Measurements from ENCODE around the gene VGLL4. TPM values are rescaled to one million over a fixed set of nuclear protein-coding genes. Genes with fewer than 3 reads are reported as not detected.

VGLL4 gene
- total and polyA plus RNA-seq, 2 of the 4 experiments (the other 2 are of a cell fraction): 26.2 to 35.4 TPM

DNA sequence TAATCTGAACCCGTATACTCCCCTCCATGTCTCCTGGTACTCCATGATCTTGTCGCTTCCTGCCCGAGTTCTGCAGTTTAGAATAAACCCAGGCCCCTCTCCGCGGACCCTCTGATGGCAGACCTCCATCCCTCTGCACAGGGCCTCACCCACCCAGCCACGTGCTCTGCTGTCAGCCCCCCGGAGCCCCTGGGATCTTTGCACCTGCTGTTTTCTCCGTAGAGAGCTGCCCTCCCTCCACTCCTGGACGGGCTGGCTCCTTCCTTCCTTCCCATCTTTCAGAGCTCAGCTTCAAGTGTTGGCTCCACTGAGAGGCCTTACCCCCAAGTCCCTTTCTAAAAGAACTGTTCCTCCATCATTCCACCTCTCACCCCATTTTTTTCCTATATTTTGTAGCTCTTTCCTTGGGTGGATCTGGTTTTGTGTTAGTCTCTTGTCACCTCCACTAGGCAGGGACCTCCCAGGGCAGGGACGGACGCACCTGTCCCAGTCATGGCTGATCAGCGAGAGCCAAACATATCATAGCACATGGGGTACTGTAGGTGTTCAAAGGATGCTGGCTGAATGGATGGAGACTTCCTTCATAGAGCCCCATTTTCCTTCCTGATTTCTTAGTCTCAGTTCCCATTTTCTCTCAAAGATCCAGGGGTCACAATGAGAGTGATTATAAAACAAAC lies 106.6 kb downstream of the VGLL4 start:
- Histone ChIP-seq H3K9me3 (ENCODE audit: control insufficient read depth, insufficient read depth, low read length) (no peaks in the 10 kb centered on the region), H3K4ac (ENCODE audit: low read depth, low read length) (no peak overlapping the region), H2AFZ (replicated peaks; ENCODE audit: low read length, poor library complexity) (no peak overlapping the region), H3K36me3 (ENCODE audit: control insufficient read depth, insufficient read depth, low read length) (no peaks in the 10 kb centered on the region), H4K5ac (ENCODE audit: low read depth, low read length) (no peak overlapping the region), H3K79me1 (ENCODE audit: low read depth in 1 of 2, low read length in 2 of 2) (peaks cover 11 to 12% of the 10 kb centered on the region in 2 experiments; a peak in 3 of 4 replicates), H2BK20ac (ENCODE audit: low read depth, low read length) (no peak overlapping the region), H3K27me3 (ENCODE audit: control insufficient read depth, insufficient read depth, low read length) (no peaks in the 10 kb centered on the region), H3K27ac (ENCODE audit: insufficient read depth, low read length) (no peak overlapping the region), H4K20me1 (ENCODE audit: insufficient read depth, low read length) (no peaks in the 10 kb centered on the region), H3K9me1 (ENCODE audit: insufficient read depth, low read length) (peaks cover 9% of the 10 kb centered on the region), H2AK9ac (replicated peaks; ENCODE audit: low read depth, low read length, poor library complexity) (no peak overlapping the region), H3K56ac (ENCODE audit: extremely low read depth, insufficient read depth, low read length) (no peak overlapping the region), H3K18ac (ENCODE audit: low read depth, low read length) (no peak overlapping the region), H3K4me3 (ENCODE audit: insufficient read depth, low read depth, low read length) (no peak overlapping the region), H3K23ac (ENCODE audit: low read depth, low read length) (no peak overlapping the region), H2AK5ac (ENCODE audit: low read depth, low read length) (no peak overlapping the region), H3K9ac (ENCODE audit: low read depth, low read length) (no peak overlapping the region), H2BK120ac (ENCODE audit: low read depth, low read length) (no peak overlapping the region), H3K4me1 (ENCODE audit: control insufficient read depth, insufficient read depth, low read length) (peaks cover 12% of the 10 kb centered on the region), H3K4me2 (ENCODE audit: low read depth, low read length) (no peak overlapping the region), H2BK5ac (ENCODE audit: low read depth, low read length, poor library complexity, severe bottlenecking) (no peak overlapping the region), H4K91ac (ENCODE audit: insufficient read depth, low read depth, low read length) (no peak overlapping the region), H2BK15ac (ENCODE audit: low read depth, low read length) (no peak overlapping the region), H3K14ac (replicated peaks; ENCODE audit: low read depth, low read length) (no peak overlapping the region), H4K8ac (ENCODE audit: low read depth in 2 of 2, low read length in 2 of 2) (no peak overlapping the region)
- 95% methylated on average over 7 of the region's 12 CpGs; no CpG with 5 or more reads in 1 of the 2 experiments for WGBS, 2 experiments (ENCODE audit: extremely low coverage in 2 of 2, insufficient read length in 1 of 2)
- DNase-seq (no peak), ATAC-seq (ENCODE audit: low read depth) (no peak)
- intact Hi-C loops (cut with micrococcal nuclease): no loop called here
- ChIA-PET CTCF (no interaction called here), POLR2A (ENCODE audit: unreplicated experiment) (no interaction called here)
- TF ChIP-seq MXI1 (IDR thresholded peaks at IDR 0.05; ENCODE audit: borderline replicate concordance, low read depth, low read length): no peak
- TF ChIP-seq POLR2A (IDR thresholded peaks at IDR 0.05; ENCODE audit: low read depth, low read length): no peak
- no peak for TF ChIP-seq CTCF (conservative IDR thresholded peaks at IDR 0.05; ENCODE audit: low read depth, low read length)
- dilution Hi-C loops (cut with HindIII; ENCODE audit: low sequenced_read_pairs, unreplicated experiment): no loop called here
- BruUV-seq (replicated peaks): no TSS peak
- in situ Hi-C loops (cut with MboI; ENCODE audit: low sequenced_read_pairs): no loop called here

All from IMR-90 (cell line).